Activated CD4-positive, alpha-beta T cell treated with anti-CD3 and anti-CD28 coated beads, Interleukin-2, amount 50 U/mL, for 4 hours (primary cell): ENCODE data around the gene RNF181.
"Not testable (repeated sequence)": the region's sequence is repeated elsewhere in the genome, so short reads cannot be mapped to it uniquely, and the experiment has no call there.

Source experiments
- DNase-seq, 2 experiments: peaks; one replicate each; pipeline ENCODE4 v3.0.0-alpha.2; 2020

Gene RNF181

GRCh38 chr2:85577386-85578242 lies 17.9 kb upstream of the RNF181 start, which contains the start of gene VAMP8:
VAMP8 (plus strand) TSS chr2:85577586; CDS start chr2:85577647, 61 bp downstream.
- DNase-seq = peak; percentile 53 to 56

GRCh38 chr2:85578243-85579180 lies 17.0 kb upstream of the RNF181 start:
- DNase-seq = no peak

GRCh38 chr2:85579266-85579935 lies 16.1 kb upstream of the RNF181 start:
- no peak for DNase-seq

DNA sequence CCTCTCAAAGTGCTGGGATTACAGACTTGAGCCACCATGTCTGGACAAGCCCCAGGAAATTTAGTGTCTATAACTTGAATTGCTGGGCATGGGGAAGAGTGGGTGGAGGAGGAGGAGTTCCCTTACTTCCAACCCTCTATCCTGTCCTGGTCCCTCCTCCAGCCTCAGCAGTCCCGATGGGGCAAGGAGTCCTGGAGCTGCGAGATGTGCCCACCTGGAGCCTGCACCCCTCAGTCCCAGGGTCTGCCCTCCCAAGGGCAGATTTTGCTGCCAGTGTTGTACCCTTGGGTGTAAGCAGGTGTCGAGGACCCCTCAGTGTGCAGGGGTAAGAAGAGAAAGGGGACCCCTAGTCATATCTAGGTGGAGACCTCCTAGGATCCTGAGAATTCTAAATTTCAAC lies 15.3 kb upstream of the RNF181 start:
- DNase-seq = no peak

DNA sequence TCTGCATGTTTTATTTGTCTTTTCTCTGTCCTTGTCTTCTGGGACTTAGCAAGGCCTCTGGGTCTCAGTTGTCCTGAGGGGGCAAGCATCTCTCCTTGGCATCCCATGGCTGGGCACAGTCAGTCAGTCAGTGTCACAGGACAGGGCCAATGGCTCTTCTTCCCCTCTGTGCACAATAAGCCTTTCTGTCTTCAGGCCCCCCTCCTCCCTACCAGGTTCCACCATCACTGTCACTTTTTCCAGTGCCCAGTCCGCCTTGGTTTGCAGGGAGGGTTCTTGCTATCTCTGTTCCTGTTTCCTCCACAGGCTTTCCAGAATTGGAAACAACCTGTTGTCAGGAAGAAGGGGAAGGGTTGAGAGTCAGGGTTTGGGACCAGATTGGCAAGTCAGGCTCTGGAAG lies 13.1 kb upstream of the RNF181 start:
- DNase-seq = no peak

DNA sequence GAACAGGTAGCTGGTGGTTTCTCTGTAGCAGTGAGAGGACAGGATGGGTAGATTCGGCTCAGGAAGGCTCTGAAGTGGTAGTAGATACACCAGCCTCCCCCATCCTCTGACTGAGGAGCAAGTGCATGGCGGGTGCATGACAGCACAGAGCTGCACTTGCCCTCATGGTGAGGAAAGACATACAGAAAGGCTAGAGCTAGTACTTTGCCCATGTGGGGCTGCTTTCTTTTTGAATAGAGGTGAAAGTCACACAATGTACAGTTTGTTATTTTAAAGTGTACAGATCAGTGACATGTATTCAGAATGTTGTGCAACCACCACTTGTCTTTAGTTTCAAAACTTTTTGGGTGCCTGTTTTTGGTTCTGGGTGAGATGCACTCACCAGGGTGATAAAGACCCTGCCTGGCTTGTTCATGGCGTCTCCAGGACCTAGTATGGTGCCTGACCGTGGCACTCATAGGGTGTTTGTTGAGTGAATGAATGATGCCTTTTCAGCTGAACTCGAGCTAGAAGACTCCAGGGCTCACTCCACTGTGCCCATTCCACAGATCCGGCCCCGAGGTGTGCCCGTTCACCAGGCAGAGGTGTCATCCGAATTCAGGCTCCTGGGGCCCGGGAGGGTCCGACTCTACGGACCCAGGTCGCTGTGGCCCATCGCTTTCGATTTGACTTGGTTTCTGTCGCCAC lies 11.7 kb upstream of the RNF181 start:
- peak in 1 of 2 experiments; percentile 18 for DNase-seq

DNA sequence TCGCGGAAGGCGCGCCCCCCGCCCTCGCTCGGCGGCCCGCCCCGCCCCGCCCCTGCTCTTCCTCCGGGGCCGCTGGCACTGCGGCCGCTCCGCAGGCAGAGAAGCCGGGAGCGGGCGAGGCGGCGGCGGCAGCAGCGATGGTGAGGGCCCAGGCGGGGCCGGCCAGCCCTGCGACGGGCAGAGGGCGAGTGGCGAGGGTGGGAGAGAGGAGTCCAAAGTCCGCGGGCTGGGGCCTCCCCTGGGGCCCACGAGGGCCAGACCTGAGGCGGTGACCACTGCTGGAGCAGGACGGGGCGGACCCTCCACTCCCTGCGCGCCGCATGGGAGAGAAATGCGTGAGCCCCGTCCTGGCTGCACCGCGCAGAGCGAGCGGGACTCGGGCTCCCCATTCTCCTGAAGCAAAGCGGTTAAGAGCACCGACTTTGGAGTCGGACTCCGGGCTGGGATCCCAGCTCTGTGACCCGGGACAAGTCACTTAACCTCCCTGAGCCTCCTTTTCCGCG lies 11.1 kb upstream of the RNF181 start, which contains the start of gene VAMP5:
Gene VAMP5, plus strand, starts transcription at position 78 of the 503 bp plus-strand sequence. Its CDS starts 60 bp downstream, at position 138.
- no peak for DNase-seq

GRCh38 chr2:85584857-85585780 lies 10.4 kb upstream of the RNF181 start:
- DNase-seq = no peak

DNA sequence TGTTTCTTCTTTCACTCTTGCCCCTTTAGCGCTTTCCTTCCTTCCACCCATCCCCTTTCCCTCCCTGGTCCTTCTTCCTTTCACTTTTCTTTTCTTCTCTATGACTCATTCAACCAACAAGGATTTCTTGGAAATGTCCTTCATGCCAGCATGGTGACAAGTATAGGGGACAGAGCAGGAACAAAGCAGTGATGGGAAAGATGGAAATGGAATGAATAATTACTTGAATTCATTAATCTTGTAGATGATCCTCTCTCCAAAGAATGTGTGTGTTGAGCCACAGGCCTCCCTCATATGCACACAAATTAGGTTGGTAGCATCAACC lies 9.8 kb upstream of the RNF181 start:
- DNase-seq = no peak

DNA sequence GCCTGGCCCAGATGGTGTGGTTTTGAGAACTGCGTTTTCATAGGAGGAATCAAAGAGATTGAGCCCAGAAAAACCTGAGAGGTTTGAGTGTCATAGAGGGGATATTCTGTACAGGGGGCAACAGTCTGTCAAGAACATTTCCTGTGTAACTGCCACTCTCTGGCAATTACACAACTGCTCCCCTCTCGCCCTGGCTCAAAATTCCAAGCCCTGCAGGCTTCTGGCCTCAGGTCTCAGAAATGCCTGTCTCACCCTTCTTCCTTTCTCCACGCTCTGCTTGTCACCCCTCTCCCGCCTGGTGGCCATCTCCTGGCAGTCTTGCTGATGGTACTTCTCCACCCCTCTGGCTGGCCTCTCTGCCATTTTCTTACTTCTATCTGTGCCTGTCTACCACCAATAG lies 7.3 kb upstream of the RNF181 start:
- DNase-seq = no peak

DNA sequence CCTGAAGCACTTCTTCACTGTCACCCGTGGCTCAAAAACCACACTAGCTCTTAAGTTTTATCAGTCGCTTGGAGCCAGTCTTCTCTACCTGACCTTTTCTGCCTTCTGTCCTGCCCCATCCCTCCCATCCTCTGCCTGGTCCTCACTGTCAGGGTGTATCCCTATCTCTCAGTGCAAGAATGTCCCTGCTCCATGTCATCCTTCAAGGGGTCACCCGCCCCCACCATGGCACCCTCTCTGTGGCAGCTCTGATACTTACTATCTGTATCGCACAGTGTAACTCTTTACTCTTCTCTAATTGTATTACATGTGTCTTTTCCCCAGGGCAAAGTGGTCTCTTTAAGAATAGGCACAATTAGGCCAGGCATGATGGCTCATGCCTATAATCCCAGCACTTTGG lies 6.9 kb upstream of the RNF181 start:
- DNase-seq = no peak

GRCh38 chr2:85589181-85589580 lies 6.4 kb upstream of the RNF181 start:
- DNase-seq = no peak

GRCh38 chr2:85589982-85590791 lies 5.4 kb upstream of the RNF181 start:
- DNase-seq = no peak

GRCh38 chr2:85590950-85591349 lies 4.6 kb upstream of the RNF181 start:
- DNase-seq = no peak

DNA sequence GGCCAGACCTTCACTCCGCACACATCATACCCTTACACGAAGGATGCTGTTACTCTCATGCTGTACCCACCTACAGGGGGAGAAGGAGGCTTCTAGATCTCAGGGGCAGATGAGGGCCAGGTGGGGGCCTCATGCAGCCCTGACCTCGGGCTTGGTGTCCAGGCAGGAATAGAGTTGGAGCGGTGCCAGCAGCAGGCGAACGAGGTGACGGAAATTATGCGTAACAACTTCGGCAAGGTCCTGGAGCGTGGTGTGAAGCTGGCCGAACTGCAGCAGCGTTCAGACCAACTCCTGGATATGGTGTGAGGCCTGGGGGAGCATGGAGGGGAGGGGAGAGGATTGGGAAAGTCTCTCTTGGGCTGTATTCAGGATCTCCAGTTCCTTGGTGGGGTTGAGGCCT lies 4.0 kb upstream of the RNF181 start:
- no peak for DNase-seq

DNA sequence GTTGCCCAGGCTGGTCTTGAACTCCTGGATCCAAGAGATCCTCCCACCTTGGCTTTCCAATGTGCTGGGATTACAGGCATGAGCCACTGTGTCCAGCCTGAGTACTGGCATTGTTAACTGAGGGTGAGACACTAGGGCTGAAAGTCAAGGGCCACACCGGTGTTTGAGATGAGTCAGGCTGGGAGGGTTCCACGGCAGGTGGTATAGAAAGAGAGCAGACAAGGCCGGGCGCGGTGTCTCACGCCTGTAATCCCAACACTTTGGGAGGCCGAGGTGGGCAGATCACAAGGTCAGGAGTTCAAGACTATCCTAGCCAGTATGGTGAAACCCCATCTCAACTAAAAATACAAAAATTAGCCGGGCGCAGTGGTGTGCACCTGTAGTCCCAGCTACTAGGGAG lies 3.2 kb upstream of the RNF181 start:
- not testable (repeated sequence) for DNase-seq

DNA sequence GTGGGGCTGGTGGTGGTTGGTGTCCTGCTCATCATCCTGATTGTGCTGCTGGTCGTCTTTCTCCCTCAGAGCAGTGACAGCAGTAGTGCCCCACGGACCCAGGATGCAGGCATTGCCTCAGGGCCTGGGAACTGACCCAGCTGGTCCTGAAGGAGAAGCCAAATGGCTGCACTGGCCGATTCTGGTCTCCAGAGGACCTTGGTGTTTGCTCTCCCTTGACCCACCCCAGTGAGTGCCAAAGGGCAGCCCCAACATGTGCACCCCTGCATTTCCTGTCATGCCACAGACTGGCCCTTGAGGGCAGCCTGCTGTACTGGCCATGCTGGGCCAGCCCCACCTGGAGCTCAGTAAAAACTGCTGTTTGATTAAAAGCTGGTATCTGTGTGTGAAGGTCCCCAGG lies 2.5 kb upstream of the RNF181 start:
- no peak for DNase-seq

DNA sequence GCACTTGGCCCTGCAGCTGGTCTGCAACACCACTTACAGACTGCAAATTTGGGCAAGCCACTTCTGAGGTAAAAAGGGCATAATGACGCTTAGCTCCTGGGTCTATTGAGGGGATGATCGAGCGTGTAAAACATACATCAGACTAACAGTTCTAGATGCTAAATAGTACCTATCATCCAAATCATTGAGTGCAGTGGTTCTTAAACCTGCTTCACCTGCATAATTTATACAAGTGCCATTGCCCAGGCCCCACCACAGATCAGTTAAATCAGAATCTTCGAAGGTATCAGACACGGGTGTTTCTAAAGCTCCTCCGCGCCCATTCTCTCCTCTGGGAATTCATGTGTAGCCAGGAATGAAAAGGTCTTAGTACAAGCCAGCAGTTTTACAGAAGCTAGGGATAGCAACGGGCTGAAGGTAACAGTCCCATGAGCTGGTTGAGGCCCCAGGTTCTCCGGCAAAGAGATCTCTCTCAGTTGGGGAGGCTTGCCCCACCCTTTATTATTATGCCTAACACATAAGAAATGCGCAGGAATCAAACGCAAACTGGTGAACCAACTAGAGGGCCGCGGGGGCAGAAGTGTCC lies 737 bp upstream of the RNF181 start:
- DNase-seq = no peak

DNA sequence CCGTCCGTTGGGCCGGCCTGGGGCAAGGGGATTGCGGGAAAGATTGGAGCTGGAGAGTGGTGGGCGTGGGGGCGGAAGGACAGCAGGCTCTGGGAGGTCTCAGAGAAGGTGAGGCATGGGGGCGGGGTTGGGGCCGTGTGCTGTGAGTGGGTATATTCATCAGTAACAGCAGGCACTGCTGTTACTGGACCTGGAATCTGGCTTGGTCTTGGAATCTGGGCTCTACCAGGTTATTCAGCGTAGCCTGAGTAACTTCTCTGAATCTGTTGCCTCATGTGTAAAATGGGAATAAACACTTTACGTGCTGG lies 435 bp downstream of the RNF181 start:
- no peak for DNase-seq

DNA sequence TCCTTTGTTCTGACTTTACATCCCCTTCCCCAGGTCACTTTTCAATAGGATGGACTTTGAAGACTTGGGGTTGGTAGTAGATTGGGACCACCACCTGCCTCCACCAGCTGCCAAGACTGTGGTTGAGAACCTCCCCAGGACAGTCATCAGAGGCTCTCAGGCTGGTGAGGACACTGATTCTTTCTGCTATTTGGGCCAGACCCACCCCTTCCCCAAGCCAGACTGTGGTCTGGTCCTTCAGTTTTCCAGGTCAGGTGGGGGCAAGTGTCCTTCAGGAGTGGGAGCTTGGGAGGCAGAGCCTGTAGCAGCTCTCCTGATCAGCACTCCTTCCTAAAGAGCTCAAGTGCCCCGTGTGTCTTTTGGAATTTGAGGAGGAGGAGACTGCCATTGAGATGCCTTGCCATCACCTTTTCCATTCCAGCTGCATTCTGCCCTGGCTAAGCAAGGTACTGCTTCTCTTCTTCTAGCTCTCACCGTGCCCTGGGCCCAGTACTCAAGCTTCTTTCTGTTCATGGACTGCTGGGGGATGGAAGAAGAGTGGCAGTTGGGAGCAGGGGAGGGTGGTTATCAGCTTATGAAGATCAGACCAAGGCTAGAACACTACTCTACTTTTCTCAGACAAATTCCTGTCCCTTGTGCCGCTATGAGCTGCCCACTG lies 1.1 kb downstream of the RNF181 start:
- no peak for DNase-seq
